Endothelial cell of umbilical vein (primary cell): ENCODE data around the gene OST4. TPM values are rescaled to one million over a fixed set of nuclear protein-coding genes. Genes with fewer than 3 reads are reported as not detected.

Source experiments
- BruUV-seq: library from RNA; stranded (reverse); fragments of 400-500 nt; replicated peaks from 2 replicates; lab custom pipeline; 2021; lab: Mats Ljungman, UMichigan
- CTCF ChIA-PET: fragments of 300-600, 350-600 bp; sonication (Branson Sonifier 250); formaldehyde crosslinking; loops from one replicate; lab custom pipeline; 2021; ENCODE audit warnings: antibody characterized with exemption, inconsistent platforms; lab: Charles Lee
- POLR2A ChIA-PET: fragments of 300-600, 350-600 bp; sonication (Branson Sonifier 250); formaldehyde crosslinking; loops from one replicate; lab custom pipeline; 2021; ENCODE audit warnings: antibody characterized with exemption, inconsistent platforms; lab: Charles Lee
- DNase-seq: peaks from one replicate; pipeline ENCODE4 v3.0.0-alpha.2; 2011; ENCODE audit warnings: low read depth, low spot score
- FAIRE-seq: peaks from 2 replicates; lab custom pipeline; 2011; peaks lifted over from hg19 to GRCh38; lab: Jason Lieb, UNC
- H2AFZ ChIP-seq: 2 replicates; pipeline ENCODE4 v1.6.0; 2012; ENCODE audit warnings: low read depth, low read length, control low read depth, inconsistent platforms
- H3K27ac ChIP-seq: 2 replicates; pipeline ENCODE4 v1.5.1; 2011; ENCODE audit warnings: low read depth, mild to moderate bottlenecking, control low read depth, low read length, moderate library complexity; ENCODE audit not compliant: insufficient read depth
- H3K27me3 ChIP-seq, 2 experiments: 2 replicates each; pipeline versions ENCODE4 v1.6.0 to v1.6.1; 2011; ENCODE audit warnings: low read length in 2 of 2, mixed read lengths in 1 of 2; ENCODE audit not compliant: control insufficient read depth in 2 of 2, insufficient read depth in 2 of 2
- H3K36me3 ChIP-seq, 2 experiments: 2 replicates in 1 of 2; 3 replicates in 1 of 2; pipeline ENCODE4 v1.5.1; 2011; ENCODE audit warnings: low read length in 2 of 2, mild to moderate bottlenecking in 1 of 2, moderate library complexity in 1 of 2; ENCODE audit not compliant: control insufficient read depth in 2 of 2, insufficient read depth in 2 of 2; ENCODE audit errors: extremely low read depth in 1 of 2
- H3K4me1 ChIP-seq: 3 replicates; pipeline ENCODE4 v1.5.1; 2011; ENCODE audit warnings: mild to moderate bottlenecking, low read length; ENCODE audit not compliant: control insufficient read depth, insufficient read depth; ENCODE audit errors: extremely low read depth
- H3K4me2 ChIP-seq: 2 replicates; pipeline ENCODE4 v1.6.1; 2011; ENCODE audit warnings: low read length, control low read depth, mixed read lengths; ENCODE audit not compliant: insufficient read depth
- H3K4me3 ChIP-seq, 3 experiments: fragments of 200-600 bp in 1 of 3; sonication (generic), shearing (Covaris generic) in 1 of 3; replicated peaks in 1 of 3; 2 replicates each; pipeline ENCODE4 v1.5.1; 2011 to 2016; ENCODE audit warnings: control low read depth in 3 of 3, low read length in 3 of 3, mild to moderate bottlenecking in 2 of 3, inconsistent platforms in 1 of 3, low read depth in 1 of 3, moderate library complexity in 1 of 3; ENCODE audit not compliant: insufficient read depth in 1 of 3
- H3K79me2 ChIP-seq: 2 replicates; pipeline ENCODE4 v1.6.0; 2012; ENCODE audit warnings: low read length, inconsistent platforms; ENCODE audit not compliant: control insufficient read depth, insufficient read depth
- H3K9ac ChIP-seq: replicated peaks from 2 replicates; pipeline ENCODE3; 2011; ENCODE audit warnings: low read length, control low read depth; ENCODE audit not compliant: insufficient read depth; ENCODE audit errors: extremely low read depth
- H3K9me1 ChIP-seq: replicated peaks from 3 replicates; pipeline ENCODE4 v1.6.0; 2011; ENCODE audit warnings: mild to moderate bottlenecking, low read length; ENCODE audit not compliant: control insufficient read depth, insufficient read depth; ENCODE audit errors: extremely low read depth
- H3K9me3 ChIP-seq: replicated peaks from 2 replicates; pipeline ENCODE4 v1.5.1; 2012; ENCODE audit warnings: low read length, inconsistent platforms; ENCODE audit not compliant: control insufficient read depth, insufficient read depth
- H4K20me1 ChIP-seq: replicated peaks from 2 replicates; pipeline ENCODE3; 2011; ENCODE audit warnings: mild to moderate bottlenecking, low read length; ENCODE audit not compliant: control insufficient read depth, insufficient read depth; ENCODE audit errors: extremely low read depth
- CTCF ChIP-seq, 2 donors: IDR thresholded peaks; 1 replicate in 1 of 2; 2 replicates in 1 of 2; pipeline ENCODE4 v1.5.1; 2011; ENCODE audit warnings: low read length in 2 of 2, mild to moderate bottlenecking in 2 of 2, moderate library complexity in 2 of 2, control low read depth in 1 of 2, inconsistent platforms in 1 of 2, low read depth in 1 of 2; ENCODE audit not compliant: insufficient read depth in 1 of 2; ENCODE audit errors: extremely low read depth in 1 of 2
- EZH2 ChIP-seq: IDR thresholded peaks from 2 replicates; pipeline ENCODE4 v1.6.1; 2012; ENCODE audit warnings: borderline replicate concordance, low read depth, mild to moderate bottlenecking, moderate library complexity, low read length, inconsistent platforms; ENCODE audit not compliant: severe bottlenecking
- FOS ChIP-seq: IDR thresholded peaks from 2 replicates; pipeline ENCODE4 v1.6.1; 2011; ENCODE audit warnings: mild to moderate bottlenecking, low read length, moderate library complexity, borderline replicate concordance; ENCODE audit not compliant: insufficient read depth
- GATA2 ChIP-seq: IDR thresholded peaks from 2 replicates; pipeline ENCODE4 v1.7.0; 2011; ENCODE audit warnings: low read depth, mild to moderate bottlenecking, moderate library complexity, mixed read lengths, low read length; ENCODE audit not compliant: insufficient read length, insufficient read depth
- JUN ChIP-seq: IDR thresholded peaks from 2 replicates; pipeline ENCODE4 v1.6.1; 2011; ENCODE audit warnings: borderline replicate concordance, low read depth; ENCODE audit not compliant: insufficient read length, insufficient read depth
- MAX ChIP-seq: IDR thresholded peaks from 2 replicates; pipeline ENCODE4 v1.6.1; 2011; ENCODE audit not compliant: insufficient read depth, insufficient read length
- MYC ChIP-seq: IDR thresholded peaks from one replicate; pipeline ENCODE4 v1.6.1; 2011; ENCODE audit warnings: mild to moderate bottlenecking, low read depth, low read length
- POLR2A ChIP-seq: IDR thresholded peaks from 2 replicates; pipeline ENCODE4 v1.6.1; 2012; ENCODE audit warnings: low read depth, mild to moderate bottlenecking, control low read depth, low read length
- POLR2AphosphoS5 ChIP-seq: IDR thresholded peaks from 2 replicates; pipeline ENCODE4 v1.6.1; 2012; ENCODE audit warnings: low read depth, mild to moderate bottlenecking, control low read depth, low read length, moderate library complexity; ENCODE audit not compliant: insufficient read depth
- dilution Hi-C: fragments of 300-500 bp; cut with MboI; formaldehyde crosslinking; loops from one replicate; pipeline ENCODE4 v1.15.0; 2019; ENCODE audit warnings: low sequenced_read_pairs; ENCODE audit not compliant: extremely low pct_ligation_motif_present
- intact Hi-C: fragments of 100-400 bp; cut with micrococcal nuclease; formaldehyde crosslinking; loops from one replicate; pipeline ENCODE4 v1.10.0; 2022
- polyA plus RNA-seq, 4 experiments: library from polyadenylated mRNA; depleted of rRNA in 3 of 4; stranded (reverse) in 3 of 4; unstranded in 1 of 4; fragments of >200 nt; gene quantifications; 2 replicates each; pipeline versions ENCODE4 v1.2.1 to v1.2.3, GENCODE V29; 2011 to 2012; ENCODE audit warnings: missing spikeins in 1 of 4
- total RNA-seq: library from RNA; stranded (reverse); gene quantifications from 2 replicates; pipeline ENCODE4 v1.2.3, GENCODE V29; 2021

OST4 gene
- total and polyA plus RNA-seq, 2 donors (not counting 3 experiments of a cell fraction or from before 2014, with no cell fraction given) = 415 to 1,189 TPM

- no peak overlapping the region for H3K4me2 ChIP-seq
- POLR2A ChIA-PET = no interaction called here
Observed at GRCh38 chr2:27079233-27080139, 8.0 kb upstream of the OST4 start.

More at GRCh38 chr2:27079233-27080139, 8.0 kb upstream of the OST4 start:
- no peak for FAIRE-seq
- no peaks in the 10 kb centered on the region for H3K36me3 ChIP-seq
- peaks cover 8% of the 10 kb centered on the region for H3K4me1 ChIP-seq
- no peak overlapping the region for H3K4me3 ChIP-seq
- no peak for DNase-seq
- no peaks in the 10 kb centered on the region for H3K9me3 ChIP-seq
- CTCF ChIA-PET = interaction anchor here (1.0 kb wide), 1 partner anchor 14 kb away, joined by 3 read pairs; no protein-coding TSS in a partner anchor
- TF ChIP-seq POLR2AphosphoS5 (no peak), POLR2A (no peak), MAX (no peak), GATA2 (no peak), EZH2 (no peak), JUN (no peak), CTCF (IDR thresholded peaks at IDR 0.05; ENCODE audit: extremely low read depth in 1 of 2, insufficient read depth in 1 of 2, low read depth in 1 of 2, low read length in 2 of 2) (no peak), MYC (no peak), FOS (no peak)
- H3K9me1 ChIP-seq = no peaks in the 10 kb centered on the region
- H2AFZ ChIP-seq = no peak overlapping the region
- no peak overlapping the region for H3K27ac ChIP-seq
- no peaks in the 10 kb centered on the region for H3K27me3 ChIP-seq
- no peaks in the 10 kb centered on the region for H3K79me2 ChIP-seq
- dilution Hi-C loops (no loop called here), intact Hi-C loops (no loop called here)
- H3K9ac ChIP-seq = no peak overlapping the region
- BruUV-seq = no TSS peak
- no peaks in the 10 kb centered on the region for H4K20me1 ChIP-seq
